ENCODE measurements around the gene DGKD.
A peak's percentile ranks its signal among the peaks of the same experiment; 100 is the strongest.

DNA sequence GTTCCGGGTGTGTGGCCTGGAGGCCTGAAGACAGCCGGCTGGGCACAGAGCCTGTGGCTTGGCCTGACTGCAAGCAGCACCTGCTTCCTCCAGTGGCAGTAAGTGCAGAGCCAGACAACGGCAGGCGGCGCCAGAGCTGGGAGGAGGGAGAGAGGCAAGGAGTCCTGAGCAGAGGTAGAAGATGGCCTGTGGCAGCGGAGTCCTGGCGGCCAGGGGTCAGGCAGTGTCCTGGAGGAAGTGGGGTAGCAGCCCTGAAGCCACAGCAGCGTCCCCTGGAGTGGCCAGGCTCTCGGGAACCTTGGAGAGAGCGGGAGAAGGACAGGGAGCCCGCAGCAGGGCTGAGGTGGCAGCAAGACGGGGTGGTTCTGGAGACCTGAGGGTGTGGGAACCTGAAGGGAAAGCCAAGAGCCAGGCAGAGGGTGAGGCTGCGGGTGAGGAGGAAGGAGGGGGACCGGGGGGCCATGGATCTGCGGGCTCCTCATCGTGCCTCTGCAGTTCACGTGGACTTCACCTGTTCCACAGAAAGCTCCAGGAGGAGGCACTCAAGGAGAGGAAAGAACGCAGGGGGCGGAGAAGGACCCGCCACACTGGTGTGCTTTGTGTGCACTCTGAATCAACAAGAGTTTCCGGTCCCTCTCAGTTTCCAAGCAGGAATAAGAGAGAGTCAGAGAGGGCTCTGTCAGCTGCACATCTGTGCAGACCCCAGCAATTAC lies 126.4 kb downstream of the DGKD start:
- TF ChIP-seq, protein P1, sequence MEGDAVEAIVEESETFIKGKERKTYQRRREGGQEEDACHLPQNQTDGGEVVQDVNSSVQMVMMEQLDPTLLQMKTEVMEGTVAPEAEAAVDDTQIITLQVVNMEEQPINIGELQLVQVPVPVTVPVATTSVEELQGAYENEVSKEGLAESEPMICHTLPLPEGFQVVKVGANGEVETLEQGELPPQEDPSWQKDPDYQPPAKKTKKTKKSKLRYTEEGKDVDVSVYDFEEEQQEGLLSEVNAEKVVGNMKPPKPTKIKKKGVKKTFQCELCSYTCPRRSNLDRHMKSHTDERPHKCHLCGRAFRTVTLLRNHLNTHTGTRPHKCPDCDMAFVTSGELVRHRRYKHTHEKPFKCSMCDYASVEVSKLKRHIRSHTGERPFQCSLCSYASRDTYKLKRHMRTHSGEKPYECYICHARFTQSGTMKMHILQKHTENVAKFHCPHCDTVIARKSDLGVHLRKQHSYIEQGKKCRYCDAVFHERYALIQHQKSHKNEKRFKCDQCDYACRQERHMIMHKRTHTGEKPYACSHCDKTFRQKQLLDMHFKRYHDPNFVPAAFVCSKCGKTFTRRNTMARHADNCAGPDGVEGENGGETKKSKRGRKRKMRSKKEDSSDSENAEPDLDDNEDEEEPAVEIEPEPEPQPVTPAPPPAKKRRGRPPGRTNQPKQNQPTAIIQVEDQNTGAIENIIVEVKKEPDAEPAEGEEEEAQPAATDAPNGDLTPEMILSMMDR (IDR thresholded peaks at IDR 0.05) = peak in 4 of 6 experiments; percentile 30 to 62 (median 56)
- peak in 2 of 4 donors; percentile 7 to 60 for TF ChIP-seq POLR2A (IDR thresholded peaks at IDR 0.05)
